ENCODE results near the gene TMEM254.

DNA sequence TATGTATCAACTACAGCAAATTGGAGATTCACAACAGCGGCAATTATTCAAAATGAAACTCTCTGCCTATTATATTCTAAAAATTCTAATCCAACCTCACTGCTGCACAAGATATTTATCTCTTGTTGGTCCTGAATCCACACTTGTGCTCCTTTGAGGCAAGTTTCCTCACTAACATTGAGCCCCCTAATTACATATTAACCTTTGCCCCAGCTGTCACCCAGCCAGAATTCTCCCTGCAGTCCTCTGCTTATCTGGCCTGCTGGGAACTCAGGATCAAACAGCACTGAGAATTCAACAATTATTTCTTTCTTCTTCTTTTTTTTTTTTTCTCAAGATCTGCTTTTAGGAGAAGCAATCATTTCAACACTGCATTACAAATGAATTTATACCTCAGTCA lies 32.5 kb downstream of the TMEM254 start:
- TF ChIP-seq, protein P1, sequence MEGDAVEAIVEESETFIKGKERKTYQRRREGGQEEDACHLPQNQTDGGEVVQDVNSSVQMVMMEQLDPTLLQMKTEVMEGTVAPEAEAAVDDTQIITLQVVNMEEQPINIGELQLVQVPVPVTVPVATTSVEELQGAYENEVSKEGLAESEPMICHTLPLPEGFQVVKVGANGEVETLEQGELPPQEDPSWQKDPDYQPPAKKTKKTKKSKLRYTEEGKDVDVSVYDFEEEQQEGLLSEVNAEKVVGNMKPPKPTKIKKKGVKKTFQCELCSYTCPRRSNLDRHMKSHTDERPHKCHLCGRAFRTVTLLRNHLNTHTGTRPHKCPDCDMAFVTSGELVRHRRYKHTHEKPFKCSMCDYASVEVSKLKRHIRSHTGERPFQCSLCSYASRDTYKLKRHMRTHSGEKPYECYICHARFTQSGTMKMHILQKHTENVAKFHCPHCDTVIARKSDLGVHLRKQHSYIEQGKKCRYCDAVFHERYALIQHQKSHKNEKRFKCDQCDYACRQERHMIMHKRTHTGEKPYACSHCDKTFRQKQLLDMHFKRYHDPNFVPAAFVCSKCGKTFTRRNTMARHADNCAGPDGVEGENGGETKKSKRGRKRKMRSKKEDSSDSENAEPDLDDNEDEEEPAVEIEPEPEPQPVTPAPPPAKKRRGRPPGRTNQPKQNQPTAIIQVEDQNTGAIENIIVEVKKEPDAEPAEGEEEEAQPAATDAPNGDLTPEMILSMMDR (IDR thresholded peaks at IDR 0.05), result no peak
- no peak for TF ChIP-seq RNF2 (IDR thresholded peaks at IDR 0.05; ENCODE audit: borderline replicate concordance, low read depth)
- TF ChIP-seq EP300 (IDR thresholded peaks at IDR 0.05), result no peak
- no peak for TF ChIP-seq NR3C1 (IDR thresholded peaks at IDR 0.05)
- TF ChIP-seq POLR2AphosphoS2 (conservative IDR thresholded peaks at IDR 0.05; ENCODE audit: low read length), result no peak
- no peak for TF ChIP-seq SMC3 (IDR thresholded peaks at IDR 0.05)
- no peak for TF ChIP-seq POLR2A (IDR thresholded peaks at IDR 0.05; ENCODE audit: low read length)
- TF ChIP-seq FOSL2 (IDR thresholded peaks at IDR 0.05), result no peak
- TF ChIP-seq FOSL2 (CRISPR knock-in tag; IDR thresholded peaks at IDR 0.05), result no peak
- TF ChIP-seq, protein P2, sequence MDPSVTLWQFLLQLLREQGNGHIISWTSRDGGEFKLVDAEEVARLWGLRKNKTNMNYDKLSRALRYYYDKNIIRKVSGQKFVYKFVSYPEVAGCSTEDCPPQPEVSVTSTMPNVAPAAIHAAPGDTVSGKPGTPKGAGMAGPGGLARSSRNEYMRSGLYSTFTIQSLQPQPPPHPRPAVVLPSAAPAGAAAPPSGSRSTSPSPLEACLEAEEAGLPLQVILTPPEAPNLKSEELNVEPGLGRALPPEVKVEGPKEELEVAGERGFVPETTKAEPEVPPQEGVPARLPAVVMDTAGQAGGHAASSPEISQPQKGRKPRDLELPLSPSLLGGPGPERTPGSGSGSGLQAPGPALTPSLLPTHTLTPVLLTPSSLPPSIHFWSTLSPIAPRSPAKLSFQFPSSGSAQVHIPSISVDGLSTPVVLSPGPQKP (IDR thresholded peaks at IDR 0.05; ENCODE audit: low read depth, low read length), result no peak
- TF ChIP-seq, protein P3, sequence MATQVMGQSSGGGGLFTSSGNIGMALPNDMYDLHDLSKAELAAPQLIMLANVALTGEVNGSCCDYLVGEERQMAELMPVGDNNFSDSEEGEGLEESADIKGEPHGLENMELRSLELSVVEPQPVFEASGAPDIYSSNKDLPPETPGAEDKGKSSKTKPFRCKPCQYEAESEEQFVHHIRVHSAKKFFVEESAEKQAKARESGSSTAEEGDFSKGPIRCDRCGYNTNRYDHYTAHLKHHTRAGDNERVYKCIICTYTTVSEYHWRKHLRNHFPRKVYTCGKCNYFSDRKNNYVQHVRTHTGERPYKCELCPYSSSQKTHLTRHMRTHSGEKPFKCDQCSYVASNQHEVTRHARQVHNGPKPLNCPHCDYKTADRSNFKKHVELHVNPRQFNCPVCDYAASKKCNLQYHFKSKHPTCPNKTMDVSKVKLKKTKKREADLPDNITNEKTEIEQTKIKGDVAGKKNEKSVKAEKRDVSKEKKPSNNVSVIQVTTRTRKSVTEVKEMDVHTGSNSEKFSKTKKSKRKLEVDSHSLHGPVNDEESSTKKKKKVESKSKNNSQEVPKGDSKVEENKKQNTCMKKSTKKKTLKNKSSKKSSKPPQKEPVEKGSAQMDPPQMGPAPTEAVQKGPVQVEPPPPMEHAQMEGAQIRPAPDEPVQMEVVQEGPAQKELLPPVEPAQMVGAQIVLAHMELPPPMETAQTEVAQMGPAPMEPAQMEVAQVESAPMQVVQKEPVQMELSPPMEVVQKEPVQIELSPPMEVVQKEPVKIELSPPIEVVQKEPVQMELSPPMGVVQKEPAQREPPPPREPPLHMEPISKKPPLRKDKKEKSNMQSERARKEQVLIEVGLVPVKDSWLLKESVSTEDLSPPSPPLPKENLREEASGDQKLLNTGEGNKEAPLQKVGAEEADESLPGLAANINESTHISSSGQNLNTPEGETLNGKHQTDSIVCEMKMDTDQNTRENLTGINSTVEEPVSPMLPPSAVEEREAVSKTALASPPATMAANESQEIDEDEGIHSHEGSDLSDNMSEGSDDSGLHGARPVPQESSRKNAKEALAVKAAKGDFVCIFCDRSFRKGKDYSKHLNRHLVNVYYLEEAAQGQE (IDR thresholded peaks at IDR 0.05), result no peak
- no peak for TF ChIP-seq MAFK (IDR thresholded peaks at IDR 0.05; ENCODE audit: partially characterized antibody)
